Measurements from ENCODE around the gene SSNA1.

Gene SSNA1

DNA sequence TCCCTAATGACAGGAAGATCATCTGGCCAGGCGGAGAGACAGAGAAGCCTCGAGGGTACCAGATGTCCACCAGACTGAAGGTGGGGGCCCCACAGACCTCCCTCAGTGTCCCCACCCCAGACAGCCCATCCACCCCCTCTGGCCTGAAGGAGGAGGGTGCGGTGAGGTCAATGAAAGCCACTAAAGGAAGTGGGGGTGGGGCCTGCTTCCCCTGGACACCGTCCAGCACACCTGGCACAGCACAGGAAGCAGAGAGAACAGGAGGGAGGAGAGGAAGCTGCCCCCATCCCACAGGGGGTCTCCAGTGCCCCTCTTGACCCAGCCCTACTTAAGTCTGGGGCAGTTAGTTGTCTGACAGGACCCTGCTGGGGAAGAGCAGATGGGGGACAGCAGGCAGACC is 29.9 kb upstream of the SSNA1 start:
- TF ChIP-seq, protein P1, sequence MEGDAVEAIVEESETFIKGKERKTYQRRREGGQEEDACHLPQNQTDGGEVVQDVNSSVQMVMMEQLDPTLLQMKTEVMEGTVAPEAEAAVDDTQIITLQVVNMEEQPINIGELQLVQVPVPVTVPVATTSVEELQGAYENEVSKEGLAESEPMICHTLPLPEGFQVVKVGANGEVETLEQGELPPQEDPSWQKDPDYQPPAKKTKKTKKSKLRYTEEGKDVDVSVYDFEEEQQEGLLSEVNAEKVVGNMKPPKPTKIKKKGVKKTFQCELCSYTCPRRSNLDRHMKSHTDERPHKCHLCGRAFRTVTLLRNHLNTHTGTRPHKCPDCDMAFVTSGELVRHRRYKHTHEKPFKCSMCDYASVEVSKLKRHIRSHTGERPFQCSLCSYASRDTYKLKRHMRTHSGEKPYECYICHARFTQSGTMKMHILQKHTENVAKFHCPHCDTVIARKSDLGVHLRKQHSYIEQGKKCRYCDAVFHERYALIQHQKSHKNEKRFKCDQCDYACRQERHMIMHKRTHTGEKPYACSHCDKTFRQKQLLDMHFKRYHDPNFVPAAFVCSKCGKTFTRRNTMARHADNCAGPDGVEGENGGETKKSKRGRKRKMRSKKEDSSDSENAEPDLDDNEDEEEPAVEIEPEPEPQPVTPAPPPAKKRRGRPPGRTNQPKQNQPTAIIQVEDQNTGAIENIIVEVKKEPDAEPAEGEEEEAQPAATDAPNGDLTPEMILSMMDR (IDR thresholded peaks at IDR 0.05): no peak
- TF ChIP-seq ZFX (IDR thresholded peaks at IDR 0.05; ENCODE audit: borderline replicate concordance): no peak

GRCh38 chr9:137159105-137160053 is 29.1 kb upstream of the SSNA1 start:
- no peak overlapping the region for H3K27ac ChIP-seq
- no peak for TF ChIP-seq ZFX (IDR thresholded peaks at IDR 0.05; ENCODE audit: borderline replicate concordance)
- TF ChIP-seq, protein P1 (IDR thresholded peaks at IDR 0.05): no peak

More for the DNA sequence above, 29.9 kb upstream of the SSNA1 start:
- H3K27ac ChIP-seq: no peak overlapping the region

DNA sequence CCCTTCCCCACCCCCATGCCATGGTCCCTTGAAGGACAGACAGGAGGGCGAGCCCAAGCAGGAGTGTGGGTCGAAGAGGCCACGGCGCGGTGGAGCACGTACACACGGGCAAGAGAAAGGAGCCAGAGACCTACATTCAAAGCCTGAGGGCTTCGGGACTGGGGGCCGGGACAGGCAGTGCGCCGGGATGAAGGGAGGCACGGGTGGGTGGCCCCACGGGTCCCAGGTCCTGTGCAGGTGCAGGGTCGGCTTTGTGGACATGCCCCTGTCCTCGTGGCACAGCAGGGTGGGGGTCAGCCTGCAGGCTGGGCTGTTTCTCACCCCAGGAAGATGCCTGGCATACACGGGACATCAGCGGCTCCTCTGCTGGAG is 28.4 kb upstream of the SSNA1 start:
- TF ChIP-seq, protein P1 (IDR thresholded peaks at IDR 0.05): no peak
- TF ChIP-seq ZFX (IDR thresholded peaks at IDR 0.05; ENCODE audit: borderline replicate concordance): no peak
- no peak overlapping the region for H3K27ac ChIP-seq

DNA sequence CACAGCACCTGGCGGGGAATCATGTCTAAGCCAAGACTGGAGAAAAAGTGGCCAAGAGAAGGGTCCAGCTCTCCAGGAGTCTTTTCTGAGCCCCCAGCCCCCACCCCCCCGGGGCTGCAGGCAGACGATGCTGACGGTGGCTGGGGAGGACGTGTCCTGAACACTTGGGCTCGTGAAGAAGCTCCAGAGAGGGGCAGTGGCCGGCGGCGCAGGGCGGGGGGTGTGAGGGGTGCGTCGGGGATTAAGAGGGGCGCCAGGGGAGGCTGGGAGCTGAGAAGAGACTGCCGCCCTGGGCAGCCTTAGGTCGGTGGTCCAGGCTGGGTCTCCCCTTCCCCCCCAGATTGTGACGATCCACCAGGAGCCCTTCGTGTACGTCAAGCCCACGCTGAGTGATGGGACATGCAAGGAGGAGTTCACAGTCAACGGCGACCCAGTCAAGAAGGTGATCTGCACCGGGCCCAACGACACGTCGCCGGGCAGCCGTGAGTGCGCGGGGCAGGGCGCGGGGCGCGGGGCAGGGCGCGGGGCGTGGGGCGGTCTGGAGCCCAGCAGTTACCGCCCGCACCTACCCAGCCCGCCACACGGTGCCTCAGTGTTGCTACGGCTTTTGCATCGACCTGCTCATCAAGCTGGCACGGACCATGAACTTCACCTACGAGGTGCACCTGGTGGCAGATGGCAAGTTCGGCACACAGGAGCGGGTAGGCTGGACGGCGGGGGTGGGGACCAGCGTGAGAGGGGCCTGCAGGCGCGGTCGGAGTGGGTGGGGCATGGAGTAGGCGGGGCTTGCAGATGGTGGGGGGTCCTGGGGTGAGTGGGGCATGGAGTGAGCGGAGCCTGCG is 27.5 kb upstream of the SSNA1 start:
- peak overlapping the region; percentile 93 for H3K27ac ChIP-seq
- no peak for TF ChIP-seq ZFX (IDR thresholded peaks at IDR 0.05; ENCODE audit: borderline replicate concordance)
- TF ChIP-seq, protein P1 (IDR thresholded peaks at IDR 0.05): no peak; the same call in 1 of the 2 replicates

GRCh38 chr9:137161558-137162486 is 26.7 kb upstream of the SSNA1 start:
- no peak for TF ChIP-seq ZFX (IDR thresholded peaks at IDR 0.05; ENCODE audit: borderline replicate concordance)
- TF ChIP-seq, protein P1 (IDR thresholded peaks at IDR 0.05): no peak
- peak overlapping the region; percentile 93 for H3K27ac ChIP-seq

DNA sequence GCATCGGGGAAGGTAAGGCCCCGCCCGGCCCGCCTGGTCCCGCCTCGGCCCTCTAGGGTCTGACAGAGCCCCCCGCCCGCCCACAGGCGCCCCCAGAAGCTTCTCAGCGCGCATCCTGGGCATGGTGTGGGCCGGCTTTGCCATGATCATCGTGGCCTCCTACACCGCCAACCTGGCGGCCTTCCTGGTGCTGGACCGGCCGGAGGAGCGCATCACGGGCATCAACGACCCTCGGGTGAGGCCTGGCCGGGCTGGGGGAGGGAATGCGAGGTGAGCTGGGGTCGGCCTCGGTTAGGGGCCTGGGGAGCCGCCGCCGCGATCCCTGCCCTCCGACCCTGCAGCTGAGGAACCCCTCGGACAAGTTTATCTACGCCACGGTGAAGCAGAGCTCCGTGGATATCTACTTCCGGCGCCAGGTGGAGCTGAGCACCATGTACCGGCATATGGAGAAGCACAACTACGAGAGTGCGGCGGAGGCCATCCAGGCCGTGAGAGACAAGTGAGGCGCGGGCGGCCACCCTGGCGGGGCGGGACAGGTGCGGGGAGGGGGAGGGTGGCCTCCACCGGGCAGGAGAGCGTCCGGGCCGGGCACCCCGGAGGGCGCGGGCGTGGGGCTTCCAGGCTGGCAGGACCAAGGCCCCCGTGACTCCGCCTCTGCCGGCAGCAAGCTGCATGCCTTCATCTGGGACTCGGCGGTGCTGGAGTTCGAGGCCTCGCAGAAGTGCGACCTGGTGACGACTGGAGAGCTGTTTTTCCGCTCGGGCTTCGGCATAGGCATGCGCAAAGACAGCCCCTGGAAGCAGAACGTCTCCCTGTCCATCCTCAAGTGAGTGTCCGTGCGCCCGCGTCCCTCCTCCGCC is 25.7 kb upstream of the SSNA1 start:
- H3K27ac ChIP-seq: peak overlapping the region; percentile 93

More for the DNA sequence above, 25.7 kb upstream of the SSNA1 start:
- TF ChIP-seq, protein P1 (IDR thresholded peaks at IDR 0.05): peak; percentile 37
- TF ChIP-seq ZFX (IDR thresholded peaks at IDR 0.05; ENCODE audit: borderline replicate concordance): no peak
